Posterior vena cava (tissue), 2 donors: ENCODE data around the gene NDUFAF2. TPM values are rescaled to one million over a fixed set of nuclear protein-coding genes. Genes with fewer than 3 reads are reported as not detected.

Experiments
- DNase-seq: peaks from one replicate; pipeline ENCODE4 v3.0.0-alpha.2; 2020; ENCODE audit warnings: low spot score
- intact Hi-C, 2 donors: fragments of 100-400 bp; cut with DNase I; formaldehyde crosslinking; loops; one replicate each; pipeline versions ENCODE4 v1.14.1 to v1.14.2; 2022 to 2023
- long read RNA-seq, 2 donors: library from polyadenylated mRNA; unstranded; transcript quantifications; one replicate each; pipeline ENCODE4 v2.0.0, GENCODE V29; 2020 to 2021
- total RNA-seq, 2 donors: library from RNA; stranded (reverse); fragmentation: NEBNext Ultra II Directional; extraction: Animal tissue kit (Norgen Biotek cat#: 25700); gene quantifications; one replicate each; pipeline ENCODE4 v1.2.1, GENCODE V29; 2021
- donor health status: DM: yes; HTN: yes; CAD: no.
- donor health status: DM: yes; HTN: yes; CAD: no.

The NDUFAF2 gene
- total RNA-seq, result 10 to 100 TPM; 28.3 to 45.0 TPM
- long read RNA-seq, donor 1, partial matches to known transcripts, result 0 of 9 reads
- long read RNA-seq, donor 1, other reads (novel, unspliced or antisense), result 4 of 9 reads
- long read RNA-seq, donor 2, transcript NDUFAF2-201 (4 exons, 719 nt), result major isoform, 8 of 13 reads
- long read RNA-seq, donor 2, partial matches to known transcripts, result 0 of 13 reads
- long read RNA-seq, donor 2, other reads (novel, unspliced or antisense), result 5 of 13 reads

GRCh38 chr5:60944904-60945812 is at the start of gene NDUFAF2, which contains the start of gene ERCC8:
Gene NDUFAF2, plus strand, starts transcription at chr5:60945205. Its CDS starts 51 bp downstream, at chr5:60945256.
Gene ERCC8, minus strand, starts transcription at chr5:60945070. Its CDS starts 62 bp downstream, at chr5:60945008.
- intact Hi-C loops, result loop anchor here (5.0 to 10.0 kb wide), 2 partner anchors 390 to 722 kb away; partner anchors contain the start of gene ZSWIM6 (in 1 of the 2)

GRCh38 chr5:60896991-60897390 is 48.0 kb upstream of the NDUFAF2 start:
- intact Hi-C loops, result no loop called here

More at GRCh38 chr5:60944904-60945812, at the start of gene NDUFAF2, which contains the start of gene ERCC8:
- peak; percentile 96 for DNase-seq

GRCh38 chr5:60903356-60903755 is 41.6 kb upstream of the NDUFAF2 start:
- intact Hi-C loops, result no loop called here
- no peak for DNase-seq

More at GRCh38 chr5:60896991-60897390, 48.0 kb upstream of the NDUFAF2 start:
- DNase-seq, result no peak

- intact Hi-C loops, result no loop called here
- DNase-seq, result no peak
These were observed 28.4 kb upstream of the NDUFAF2 start for GRCh38 chr5:60916646-60917045.

GRCh38 chr5:60918466-60918865 is 26.5 kb upstream of the NDUFAF2 start:
- no peak for DNase-seq

GRCh38 chr5:60927450-60927849 is 17.6 kb upstream of the NDUFAF2 start:
- no peak for DNase-seq

More at GRCh38 chr5:60918466-60918865, 26.5 kb upstream of the NDUFAF2 start:
- intact Hi-C loops, result no loop called here

GRCh38 chr5:60929024-60929423 is 16.0 kb upstream of the NDUFAF2 start:
- intact Hi-C loops, result no loop called here
- DNase-seq, result no peak

More at GRCh38 chr5:60927450-60927849, 17.6 kb upstream of the NDUFAF2 start:
- intact Hi-C loops, result no loop called here

GRCh38 chr5:60943624-60944023 is 1.4 kb upstream of the NDUFAF2 start:
- no peak for DNase-seq
- intact Hi-C loops, result loop anchor here in 1 of 2 donors (10.0 kb wide), 1 partner anchor 391 kb away; the partner anchor contains the start of gene ZSWIM6

- intact Hi-C loops, result loop anchor here (5.0 to 10.0 kb wide), 2 partner anchors 389 to 722 kb away; partner anchors contain the start of gene ZSWIM6 (in 1 of the 2)
- no peak for DNase-seq
These were observed 795 bp downstream of the NDUFAF2 start for GRCh38 chr5:60945813-60946187.

- no peak for DNase-seq
- intact Hi-C loops, result loop anchor here (5.0 to 10.0 kb wide), 2 partner anchors 386 to 719 kb away; partner anchors contain the start of gene ZSWIM6 (in 1 of the 2)
These were observed 3.7 kb downstream of the NDUFAF2 start for GRCh38 chr5:60948738-60949137.

- DNase-seq, result no peak
- intact Hi-C loops, result no loop called here
These were observed 10.2 kb downstream of the NDUFAF2 start for GRCh38 chr5:60955239-60955638.

GRCh38 chr5:60958088-60958487 is 13.1 kb downstream of the NDUFAF2 start:
- DNase-seq, result no peak
- intact Hi-C loops, result no loop called here

- DNase-seq, result no peak
- intact Hi-C loops, result no loop called here
These were observed 13.7 kb downstream of the NDUFAF2 start for GRCh38 chr5:60958712-60959111.

GRCh38 chr5:60959156-60959555 is 14.2 kb downstream of the NDUFAF2 start:
- no peak for DNase-seq
- intact Hi-C loops, result no loop called here

GRCh38 chr5:60960591-60960990 is 15.6 kb downstream of the NDUFAF2 start:
- intact Hi-C loops, result no loop called here

GRCh38 chr5:60961685-60962084 is 16.7 kb downstream of the NDUFAF2 start:
- no peak for DNase-seq
- intact Hi-C loops, result no loop called here

More at GRCh38 chr5:60960591-60960990, 15.6 kb downstream of the NDUFAF2 start:
- DNase-seq, result no peak

- intact Hi-C loops, result no loop called here
- DNase-seq, result no peak
These were observed 27.2 kb downstream of the NDUFAF2 start for GRCh38 chr5:60972231-60972630.

GRCh38 chr5:60977956-60978737 is 33.1 kb downstream of the NDUFAF2 start:
- no peak for DNase-seq
- intact Hi-C loops, result no loop called here

- DNase-seq, result no peak
- intact Hi-C loops, result no loop called here
These were observed 34.0 kb downstream of the NDUFAF2 start for GRCh38 chr5:60978968-60979367.
